Stimulated activated CD4-positive, alpha-beta T cell treated with anti-CD3 and anti-CD28 coated beads, Interleukin-4, amount 100 ng/mL, for 24 hours (primary cell): Measurements from ENCODE around the gene MARS1.
"Not testable (repeated sequence)": the region's sequence is repeated elsewhere in the genome, so short reads cannot be mapped to it uniquely, and the experiment has no call there.

Source experiments
- DNase-seq: peaks from one replicate; pipeline ENCODE4 v3.0.0-alpha.2; 2020

The MARS1 gene

GRCh38 chr12:57473886-57474285, 14.0 kb upstream of the MARS1 start:
- no peak for DNase-seq

GRCh38 chr12:57474430-57474829, 13.4 kb upstream of the MARS1 start:
- DNase-seq, result no peak

GRCh38 chr12:57474862-57475261, 13.0 kb upstream of the MARS1 start:
- no peak for DNase-seq

- no peak for DNase-seq
These were observed 12.4 kb upstream of the MARS1 start for GRCh38 chr12:57475271-57476161.

- DNase-seq, result peak; percentile 80
These were observed 11.5 kb upstream of the MARS1 start for GRCh38 chr12:57476162-57476992.

GRCh38 chr12:57476993-57477709, 10.7 kb upstream of the MARS1 start:
- DNase-seq, result no peak

GRCh38 chr12:57477710-57478681, 9.9 kb upstream of the MARS1 start:
- peak; percentile 49 for DNase-seq

GRCh38 chr12:57479043-57479375, 8.9 kb upstream of the MARS1 start:
- DNase-seq, result no peak

GRCh38 chr12:57479376-57480115, 8.3 kb upstream of the MARS1 start, which contains the start of gene ARHGAP9:
Gene ARHGAP9 (minus strand): TSS chr12:57479866. CDS start chr12:57479406, 460 bp downstream.
- DNase-seq, result peak; percentile 68

- no peak for DNase-seq
These were observed 6.2 kb upstream of the MARS1 start for GRCh38 chr12:57481671-57482070.

GRCh38 chr12:57483466-57483865, 4.4 kb upstream of the MARS1 start:
- no peak for DNase-seq

GRCh38 chr12:57485695-57486094, 2.2 kb upstream of the MARS1 start:
- no peak for DNase-seq

- peak; percentile 10 for DNase-seq
These were observed 742 bp upstream of the MARS1 start for GRCh38 chr12:57487055-57487596.

GRCh38 chr12:57488402-57489156, 711 bp downstream of the MARS1 start:
- no peak for DNase-seq

GRCh38 chr12:57489157-57489641, 1.3 kb downstream of the MARS1 start:
- no peak for DNase-seq

GRCh38 chr12:57490126-57490525, 2.3 kb downstream of the MARS1 start:
- no peak for DNase-seq

- no peak for DNase-seq
These were observed 3.8 kb downstream of the MARS1 start for GRCh38 chr12:57491393-57492280.

GRCh38 chr12:57495051-57495701, 7.3 kb downstream of the MARS1 start:
- not testable (repeated sequence) for DNase-seq
